Left forelimb (tissue), 1 donor: ENCODE data around the gene TPX2.

Source experiments
- DNase-seq: peaks from one replicate; pipeline ENCODE4 v3.0.0-alpha.2; 2018; ENCODE audit warnings: low spot score

Gene TPX2

GRCh38 chr20:31706607-31707257 lies 32.4 kb upstream of the TPX2 start:
- no peak for DNase-seq

GRCh38 chr20:31707258-31707615 lies 31.9 kb upstream of the TPX2 start:
- DNase-seq: no peak

GRCh38 chr20:31707994-31708735 lies 30.9 kb upstream of the TPX2 start:
- peak; percentile 74 for DNase-seq

- DNase-seq: no peak
Measured at GRCh38 chr20:31708736-31709534, 30.2 kb upstream of the TPX2 start.

- DNase-seq: no peak
Measured at GRCh38 chr20:31709939-31710338, 29.2 kb upstream of the TPX2 start.

- no peak for DNase-seq
Measured at GRCh38 chr20:31710423-31711108, 28.5 kb upstream of the TPX2 start.

GRCh38 chr20:31711179-31712111 lies 27.6 kb upstream of the TPX2 start:
- no peak for DNase-seq

GRCh38 chr20:31712112-31712553 lies 27.0 kb upstream of the TPX2 start:
- DNase-seq: no peak

- no peak for DNase-seq
Measured at GRCh38 chr20:31712564-31713311, 26.4 kb upstream of the TPX2 start.

GRCh38 chr20:31713312-31714273 lies 25.5 kb upstream of the TPX2 start:
- peak; percentile 73 for DNase-seq

- no peak for DNase-seq
Measured at GRCh38 chr20:31715766-31716165, 23.3 kb upstream of the TPX2 start.

- no peak for DNase-seq
Measured at GRCh38 chr20:31716351-31716750, 22.7 kb upstream of the TPX2 start.

- no peak for DNase-seq
Measured at GRCh38 chr20:31716818-31717477, 22.1 kb upstream of the TPX2 start.

- DNase-seq: no peak
Measured at GRCh38 chr20:31717478-31718201, 21.4 kb upstream of the TPX2 start.

GRCh38 chr20:31718952-31719643 lies 20.0 kb upstream of the TPX2 start:
- DNase-seq: no peak

- DNase-seq: no peak
Measured at GRCh38 chr20:31719644-31720485, 19.2 kb upstream of the TPX2 start.
